Placental pericyte (primary cell): ENCODE results near the gene COMT. TPM values are rescaled to one million over a fixed set of nuclear protein-coding genes. Genes with fewer than 3 reads are reported as not detected.

Experiments used
- total RNA-seq: library from RNA; depleted of rRNA; stranded (reverse); fragments of >200 nt; gene quantifications from 2 replicates; pipeline ENCODE4 v1.2.3, GENCODE V29; 2012

COMT gene
- 219 and 292 TPM in 2 replicates for total RNA-seq

DNA sequence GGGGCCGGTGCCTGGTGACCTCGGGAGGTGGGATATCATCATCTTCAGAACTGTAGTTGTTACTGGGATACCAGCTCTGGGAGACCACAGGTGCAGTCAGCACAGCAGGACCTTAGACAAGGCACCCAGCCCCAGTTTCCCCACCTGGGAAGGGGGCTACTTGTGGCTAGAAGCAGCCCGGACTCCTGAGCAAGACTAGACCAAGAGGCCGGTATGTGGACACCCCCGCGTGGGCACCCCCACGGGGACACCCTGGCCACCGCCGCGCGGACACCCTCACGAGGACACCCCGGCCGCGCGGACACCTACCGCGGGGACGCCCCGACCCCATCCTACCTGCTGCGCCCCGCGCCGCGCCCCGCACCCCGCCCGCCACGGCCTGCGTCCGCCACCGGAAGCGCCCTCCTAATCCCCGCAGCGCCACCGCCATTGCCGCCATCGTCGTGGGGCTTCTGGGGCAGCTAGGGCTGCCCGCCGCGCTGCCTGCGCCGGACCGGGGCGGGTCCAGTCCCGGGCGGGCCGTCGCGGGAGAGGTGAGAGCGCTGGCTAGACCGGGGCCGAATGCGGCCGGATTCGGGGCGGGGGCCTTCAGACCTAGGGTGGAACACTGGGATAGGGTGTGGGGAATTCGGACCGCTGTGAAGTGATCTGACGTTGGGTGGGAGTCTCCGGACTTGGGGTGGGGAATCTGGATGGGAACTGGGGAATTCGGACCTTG, at the start of gene COMT, which contains the start of gene TXNRD2:
TSS of gene COMT (plus strand) at position 408 of the 718 bp plus-strand sequence. CDS start 20,755 bp downstream, outside the sequence.
TSS of gene TXNRD2 (minus strand) at position 454 of the 718 bp plus-strand sequence. CDS start at position 439, 15 bp downstream.

DNA sequence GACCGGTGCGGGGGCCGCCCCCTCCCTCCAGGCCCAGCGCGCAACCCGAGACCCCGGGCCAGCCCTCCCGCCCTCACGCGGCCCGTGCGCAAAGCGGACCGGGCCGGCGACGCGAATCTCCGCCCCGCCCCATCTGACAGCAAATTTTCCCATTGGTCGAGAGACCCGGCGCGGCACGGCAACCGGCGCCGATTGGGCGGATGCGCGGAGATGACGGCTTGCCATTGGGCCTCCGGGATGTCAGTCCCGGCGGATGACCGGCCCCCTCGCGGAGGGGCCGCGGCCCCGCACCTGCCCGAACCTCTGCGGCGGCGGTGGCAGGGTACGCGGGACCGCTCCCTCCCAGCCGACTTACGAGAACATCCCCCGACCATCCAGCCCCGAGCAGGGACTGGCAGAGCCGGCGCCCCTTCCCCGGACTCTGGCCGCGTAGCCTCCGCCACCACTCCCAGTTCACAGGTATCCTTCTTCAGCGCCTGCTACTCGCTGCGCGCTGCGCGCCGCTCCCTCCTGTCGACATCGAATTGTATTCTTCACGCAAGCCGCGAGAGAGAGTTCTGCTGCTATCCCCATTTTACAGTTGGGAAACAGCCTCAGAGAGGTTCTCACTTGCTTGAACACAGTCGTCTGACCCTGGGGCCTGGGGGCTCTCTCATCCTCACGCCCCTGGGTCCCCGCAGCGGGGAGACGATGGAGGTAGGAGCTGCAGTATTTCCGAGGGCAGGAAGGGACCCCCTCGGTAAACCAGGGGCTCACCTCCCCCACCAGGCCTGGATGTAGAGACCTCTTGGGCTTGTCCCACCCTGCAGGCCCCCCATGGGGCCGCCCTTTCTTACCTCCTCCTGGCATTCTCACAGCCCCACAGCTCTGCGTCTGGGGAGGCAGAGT, 75.4 kb downstream of the COMT start, which contains the start of gene ARVCF:
TSS of gene ARVCF (minus strand) at position 90 of the 888 bp plus-strand sequence. CDS start 26,029 bp downstream, outside the sequence.

Other genes with a start within 250 kb of the COMT start
- 17.0 and 61.9 TPM in 2 replicates for gene SEPTIN5, start 227.3 kb upstream of the COMT start, total RNA-seq
- 2.1 and 3.5 TPM in 2 replicates for gene GP1BB, start 218.2 kb upstream of the COMT start, total RNA-seq
- not detected in 2 replicates for gene TBX1, start 181.0 kb upstream of the COMT start, total RNA-seq
- gene GNB1L, start 86.9 kb upstream of the COMT start, total RNA-seq: 4.8 and 9.6 TPM in 2 replicates
- 7.0 and 19.5 TPM in 2 replicates for gene RTL10, start 86.9 kb upstream of the COMT start, total RNA-seq
- gene TXNRD2, start within 50 bp of the COMT start, total RNA-seq: 22.3 and 28.8 TPM in 2 replicates
- gene ARVCF, start 75.1 kb downstream of the COMT start, total RNA-seq: 7.0 and 17.9 TPM in 2 replicates
- 54.1 and 57.1 TPM in 2 replicates for gene TANGO2, start 79.3 kb downstream of the COMT start, total RNA-seq
- 37.4 and 42.8 TPM in 2 replicates for gene DGCR8, start 138.5 kb downstream of the COMT start, total RNA-seq
- gene RANBP1, start 174.3 kb downstream of the COMT start, total RNA-seq: 122 and 247 TPM in 2 replicates
- gene TRMT2A, start 175.5 kb downstream of the COMT start, total RNA-seq: 43.1 and 57.7 TPM in 2 replicates
- gene ZDHHC8, start 190.0 kb downstream of the COMT start, total RNA-seq: 16.0 and 22.3 TPM in 2 replicates
- 0.14 TPM in 1 of 2 replicates, not detected in the other for gene CCDC188, start 209.3 kb downstream of the COMT start, total RNA-seq